H1 (cell line): ENCODE measurements around the gene ACTBL2. TPM values are rescaled to one million over a fixed set of nuclear protein-coding genes. Genes with fewer than 3 reads are reported as not detected.

Source experiments
- CTCF ChIA-PET: fragments of 300-600 bp; sonication (Branson Sonifier 250); formaldehyde crosslinking; loops from one replicate; lab custom pipeline; 2021; ENCODE audit not compliant: partially characterized antibody; lab: Charles Lee
- POLR2A ChIA-PET: fragments of 300-600 bp; sonication (Branson Sonifier 250); formaldehyde crosslinking; loops from one replicate; lab custom pipeline; 2021; ENCODE audit warnings: inconsistent platforms; ENCODE audit not compliant: partially characterized antibody; lab: Charles Lee
- DNase-seq, 2 experiments: peaks; one replicate each; pipeline versions ENCODE4 v3.0.0 to v3.0.0-alpha.2; 2010 to 2022; ENCODE audit warnings: low spot score in 2 of 2, low read depth in 1 of 2, mixed read lengths in 1 of 2
- FAIRE-seq: peaks from 2 replicates; lab custom pipeline; 2011; peaks lifted over from hg19 to GRCh38; lab: Jason Lieb, UNC
- H2AFZ ChIP-seq: 2 replicates; pipeline ENCODE4 v1.8.1; 2012; ENCODE audit warnings: low read length, inconsistent platforms
- H2AK5ac ChIP-seq: 2 replicates; pipeline ENCODE4 v1.6.1; 2013; ENCODE audit warnings: low read depth, low read length
- H2BK120ac ChIP-seq: replicated peaks from 2 replicates; pipeline ENCODE3; 2013; ENCODE audit warnings: low read depth, low read length, inconsistent platforms
- H2BK12ac ChIP-seq: 2 replicates; pipeline ENCODE4 v1.6.1; 2013; ENCODE audit warnings: low read depth, low read length
- H2BK15ac ChIP-seq: 2 replicates; pipeline ENCODE4 v1.6.1; 2013; ENCODE audit warnings: low read length
- H2BK20ac ChIP-seq: 2 replicates; pipeline ENCODE4 v1.6.1; 2013; ENCODE audit warnings: low read length
- H2BK5ac ChIP-seq: 2 replicates; pipeline ENCODE4 v1.6.1; 2013; ENCODE audit warnings: low read depth, low read length
- H3K14ac ChIP-seq: 2 replicates; pipeline ENCODE4 v1.6.1; 2013; ENCODE audit warnings: inconsistent platforms; ENCODE audit not compliant: insufficient read length
- H3K18ac ChIP-seq: 2 replicates; pipeline ENCODE4 v1.6.1; 2013; ENCODE audit warnings: low read length; ENCODE audit errors: extremely low read depth
- H3K23ac ChIP-seq: 2 replicates; pipeline ENCODE4 v1.6.1; 2013; ENCODE audit warnings: inconsistent platforms; ENCODE audit not compliant: insufficient read length
- H3K23me2 ChIP-seq: 2 replicates; pipeline ENCODE4 v1.6.1; 2013; ENCODE audit warnings: low read depth, low read length
- H3K27ac ChIP-seq: 2 replicates; pipeline ENCODE4 v1.6.1; 2011; ENCODE audit warnings: low read depth, low read length, inconsistent platforms
- H3K27me3 ChIP-seq, 4 experiments: replicated peaks in 1 of 4; 1 replicate in 1 of 4; 2 replicates in 3 of 4; pipeline versions ENCODE4 v1.6.1 to v1.8.1; 2011 to 2013; ENCODE audit warnings: low read length in 3 of 4, mild to moderate bottlenecking in 3 of 4, inconsistent platforms in 2 of 4, mixed read lengths in 2 of 4, moderate library complexity in 1 of 4; ENCODE audit not compliant: control insufficient read depth in 3 of 4, insufficient read depth in 3 of 4; ENCODE audit errors: extremely low read depth in 1 of 4
- H3K36me3 ChIP-seq, 4 experiments: 2 replicates each; pipeline versions ENCODE4 v1.6.1 to v1.8.1; 2011 to 2013; ENCODE audit warnings: mild to moderate bottlenecking in 4 of 4, low read length in 3 of 4, moderate library complexity in 2 of 4, control low read depth in 1 of 4, inconsistent platforms in 1 of 4; ENCODE audit not compliant: insufficient read depth in 4 of 4, control insufficient read depth in 2 of 4
- H3K4ac ChIP-seq: replicated peaks from 2 replicates; pipeline ENCODE3; 2013; ENCODE audit warnings: low read length, low read depth, mixed read lengths, inconsistent platforms; ENCODE audit not compliant: insufficient read length
- H3K4me1 ChIP-seq, 4 experiments: replicated peaks in 1 of 4; 1 replicate in 1 of 4; 2 replicates in 3 of 4; pipeline versions ENCODE4 v1.6.1 to v1.8.1; 2011 to 2013; ENCODE audit warnings: low read length in 3 of 4, inconsistent platforms in 2 of 4, mixed read lengths in 1 of 4; ENCODE audit not compliant: insufficient read depth in 4 of 4, control insufficient read depth in 3 of 4
- H3K4me2 ChIP-seq, 2 experiments: 2 replicates each; pipeline versions ENCODE4 v1.6.1 to v1.8.1; 2011 to 2013; ENCODE audit warnings: low read depth in 2 of 2, low read length in 2 of 2, control low read depth in 1 of 2, inconsistent platforms in 1 of 2, mild to moderate bottlenecking in 1 of 2; ENCODE audit not compliant: insufficient read depth in 1 of 2
- H3K4me3 ChIP-seq, 4 experiments: fragments of 200-600, 300-600 bp in 1 of 4; sonication (generic), shearing (Covaris generic), sonication (Bioruptor Twin) in 1 of 4; 2 replicates each; pipeline versions ENCODE4 v1.5.1 to v1.8.1; 2011 to 2016; ENCODE audit warnings: low read length in 4 of 4, low read depth in 3 of 4, control low read depth in 2 of 4, inconsistent platforms in 2 of 4, mild to moderate bottlenecking in 2 of 4, mixed read lengths in 1 of 4, moderate library complexity in 1 of 4; ENCODE audit not compliant: insufficient read depth in 2 of 4; ENCODE audit errors: extremely low read depth in 1 of 4
- H3K56ac ChIP-seq: replicated peaks from 2 replicates; pipeline ENCODE3; 2013; ENCODE audit warnings: low read depth, mild to moderate bottlenecking, mixed read lengths, low read length, inconsistent platforms; ENCODE audit not compliant: insufficient read length
- H3K79me1 ChIP-seq: 2 replicates; pipeline ENCODE4 v1.6.1; 2013; ENCODE audit warnings: low read depth, low read length, control low read depth
- H3K79me2 ChIP-seq, 2 experiments: 2 replicates each; pipeline versions ENCODE4 v1.6.1 to v1.8.1; 2012 to 2013; ENCODE audit warnings: low read length in 2 of 2, mild to moderate bottlenecking in 2 of 2, inconsistent platforms in 1 of 2; ENCODE audit not compliant: insufficient read depth in 2 of 2, control insufficient read depth in 1 of 2
- H3K9ac ChIP-seq, 4 experiments: replicated peaks in 1 of 4; 1 replicate in 1 of 4; 2 replicates in 3 of 4; pipeline versions ENCODE4 v1.6.1 to v1.8.1; 2011 to 2013; ENCODE audit warnings: low read depth in 3 of 4, low read length in 3 of 4, control low read depth in 2 of 4, mild to moderate bottlenecking in 2 of 4, moderate library complexity in 2 of 4, inconsistent platforms in 1 of 4; ENCODE audit errors: extremely low read depth in 1 of 4
- H3K9me3 ChIP-seq, 2 experiments: 2 replicates each; pipeline versions ENCODE4 v1.6.1 to v1.8.1; 2012 to 2013; ENCODE audit warnings: mild to moderate bottlenecking in 2 of 2, moderate library complexity in 2 of 2, control low read depth in 1 of 2, inconsistent platforms in 1 of 2, low read depth in 1 of 2, low read length in 1 of 2, mixed read lengths in 1 of 2; ENCODE audit not compliant: insufficient read depth in 2 of 2
- H4K20me1 ChIP-seq, 2 experiments: replicated peaks in 1 of 2; 2 replicates each; pipeline versions ENCODE3 to v1.8.1; 2011 to 2013; ENCODE audit warnings: inconsistent platforms in 2 of 2, low read length in 2 of 2, mild to moderate bottlenecking in 1 of 2; ENCODE audit not compliant: insufficient read depth in 2 of 2, control insufficient read depth in 1 of 2
- H4K5ac ChIP-seq: 2 replicates; pipeline ENCODE4 v1.6.1; 2013; ENCODE audit warnings: low read length, low read depth, mixed read lengths, inconsistent platforms; ENCODE audit not compliant: insufficient read length
- H4K8ac ChIP-seq: 2 replicates; pipeline ENCODE4 v1.8.0; 2013; ENCODE audit warnings: mild to moderate bottlenecking, moderate library complexity, low read length, inconsistent platforms; ENCODE audit not compliant: insufficient read depth; ENCODE audit errors: extremely low read depth
- H4K91ac ChIP-seq: replicated peaks from 2 replicates; pipeline ENCODE3; 2013; ENCODE audit warnings: low read length, mixed read lengths, inconsistent platforms; ENCODE audit not compliant: insufficient read length
- ATF2 ChIP-seq: IDR thresholded peaks from 2 replicates; pipeline ENCODE4 v1.6.1; 2012; ENCODE audit warnings: low read length, inconsistent platforms
- BACH1 ChIP-seq: IDR thresholded peaks from 2 replicates; pipeline ENCODE4 v1.6.1; 2012; ENCODE audit warnings: low read length, improper control_type of control experiment
- BCL11A ChIP-seq, 2 experiments: IDR thresholded peaks; one replicate each; pipeline ENCODE4 v1.6.1; 2011; ENCODE audit warnings: low read depth in 2 of 2, low read length in 2 of 2, mild to moderate bottlenecking in 2 of 2
- BRCA1 ChIP-seq: IDR thresholded peaks from 2 replicates; pipeline ENCODE4 v1.6.1; 2012; ENCODE audit warnings: low read depth, low read length, improper control_type of control experiment
- CREB1 ChIP-seq: IDR thresholded peaks from 2 replicates; pipeline ENCODE4 v1.6.1; 2012; ENCODE audit warnings: inconsistent platforms
- EGR1 ChIP-seq: IDR thresholded peaks from 2 replicates; pipeline ENCODE4 v1.6.1; 2011; ENCODE audit warnings: low read depth, low read length, borderline replicate concordance
- EP300 ChIP-seq, 2 experiments: IDR thresholded peaks; 1 replicate in 1 of 2; 2 replicates in 1 of 2; pipeline ENCODE4 v1.6.1; 2011 to 2012; ENCODE audit warnings: low read depth in 2 of 2, low read length in 2 of 2, mild to moderate bottlenecking in 2 of 2, borderline replicate concordance in 1 of 2, inconsistent platforms in 1 of 2, moderate library complexity in 1 of 2
- MAFK ChIP-seq: IDR thresholded peaks from 2 replicates; pipeline ENCODE4 v1.6.1; 2012; ENCODE audit warnings: low read depth, mild to moderate bottlenecking, improper control_type of control experiment, low read length
- NRF1 ChIP-seq: IDR thresholded peaks from 2 replicates; pipeline ENCODE4 v1.6.1; 2011; ENCODE audit warnings: mild to moderate bottlenecking, low read depth, low read length, improper control_type of control experiment
- TAF7 ChIP-seq: optimal IDR thresholded peaks from 2 replicates; pipeline ENCODE3; 2011; ENCODE audit warnings: low read depth, mild to moderate bottlenecking, inconsistent platforms, low read length, moderate library complexity, borderline replicate concordance
- YY1 ChIP-seq: IDR thresholded peaks from 2 replicates; pipeline ENCODE4 v1.6.1; 2011; ENCODE audit warnings: low read depth, mild to moderate bottlenecking, low read length
- WGBS, 2 experiments: shearing (Covaris generic) in 1 of 2; methylation state at CpG; one replicate each; pipeline versions ENCODE4 v1.1.6 to v1.1.7; 2013 to 2015; ENCODE audit warnings: low lambda C conversion rate in 2 of 2, mixed read lengths in 2 of 2, inconsistent platforms in 1 of 2, low coverage in 1 of 2, missing lambda C conversion rate in 1 of 2; ENCODE audit not compliant: insufficient replicate concordance in 2 of 2, insufficient coverage in 1 of 2, insufficient read length in 1 of 2; ENCODE audit errors: extremely low coverage in 1 of 2, missing lambda C conversion rate in 1 of 2; 5-methylcytosine and 5-hydroxymethylcytosine counted together
- polyA plus RNA-seq, 7 experiments: library from polyadenylated mRNA; depleted of rRNA in 3 of 7; stranded (reverse) in 5 of 7; unstranded in 2 of 7; fragments of >200 nt in 5 of 7; fragments of 200-250 nt in 2 of 7; gene quantifications; 1 replicate in 5 of 7; 2 replicates in 1 of 7; 4 replicates in 1 of 7; pipeline versions ENCODE4 v1.2.1 to v1.2.3, GENCODE V29; 2011 to 2013; ENCODE audit warnings: missing spikeins in 2 of 7, mixed read lengths in 2 of 7
- total RNA-seq: library from RNA; stranded (reverse); fragmentation: NEBNext Ultra II Directional; extraction: Animal tissue kit (Norgen Biotek cat#: 25700); gene quantifications from 2 replicates; pipeline ENCODE4 v1.2.1, GENCODE V29; 2021

The ACTBL2 gene
- total and polyA plus RNA-seq, 2 of the 8 experiments (the other 6 are each of a cell fraction or from before 2014, with no cell fraction given), result not detected

GRCh38 chr5:57445705-57446037 lies 36.9 kb downstream of the ACTBL2 start:
- no peak for FAIRE-seq
- CTCF ChIA-PET, result interaction anchor here (0.6 to 0.8 kb wide), 2 partner anchors 111 to 140 kb away, joined by 3 read pairs; no protein-coding TSS in a partner anchor
- no peak overlapping the region for H3K27ac ChIP-seq
- no peak overlapping the region for H4K91ac ChIP-seq
- H3K27me3 ChIP-seq, result no peaks in the 10 kb centered on the region
- no peaks in the 10 kb centered on the region for H3K4me1 ChIP-seq
- H2BK120ac ChIP-seq, result no peak overlapping the region
- no peak overlapping the region for H3K56ac ChIP-seq
- no peak overlapping the region for H2BK20ac ChIP-seq
- H3K9me3 ChIP-seq, result no peaks in the 10 kb centered on the region
- H2BK12ac ChIP-seq, result no peak overlapping the region
- POLR2A ChIA-PET, result no interaction called here
- H4K8ac ChIP-seq, result no peak overlapping the region
- H2AFZ ChIP-seq, result no peak overlapping the region
- H3K23ac ChIP-seq, result no peak overlapping the region
- no peak overlapping the region for H3K14ac ChIP-seq
- no peak overlapping the region for H3K18ac ChIP-seq
- no peak overlapping the region for H3K4ac ChIP-seq
- no peak overlapping the region for H2AK5ac ChIP-seq
- no peak for DNase-seq
- H4K5ac ChIP-seq, result no peak overlapping the region
- no peaks in the 10 kb centered on the region for H3K79me1 ChIP-seq
- H3K23me2 ChIP-seq, result no peaks in the 10 kb centered on the region
- H3K9ac ChIP-seq, result no peak overlapping the region
- no peaks in the 10 kb centered on the region for H3K36me3 ChIP-seq
- WGBS, 2 experiments, result 91% methylated on average over 4 of the region's 4 CpGs; no CpG with 5 or more reads in 1 of the 2 experiments
- H3K79me2 ChIP-seq, result no peaks in the 10 kb centered on the region
- H2BK5ac ChIP-seq, result no peak overlapping the region
- no peak overlapping the region for H2BK15ac ChIP-seq
- H3K4me3 ChIP-seq, result no peak overlapping the region
- no peaks in the 10 kb centered on the region for H4K20me1 ChIP-seq
- H3K4me2 ChIP-seq, result no peak overlapping the region
- TF ChIP-seq CREB1, result no peak
- no peak for TF ChIP-seq TAF7
- no peak for TF ChIP-seq MAFK
- TF ChIP-seq EP300 (IDR thresholded peaks at IDR 0.05; ENCODE audit: borderline replicate concordance in 1 of 2, low read depth in 2 of 2, low read length in 2 of 2), result no peak
- TF ChIP-seq EGR1, result no peak
- TF ChIP-seq BCL11A (IDR thresholded peaks at IDR 0.05; ENCODE audit: low read depth in 2 of 2, low read length in 2 of 2), result no peak
- TF ChIP-seq NRF1, result no peak
- no peak for TF ChIP-seq YY1
- TF ChIP-seq BRCA1, result no peak
- TF ChIP-seq ATF2, result no peak
- TF ChIP-seq BACH1, result no peak
